ENCODE data around the gene LDLRAD4.
"Not testable (repeated sequence)": the region's sequence is repeated elsewhere in the genome, so short reads cannot be mapped to it uniquely, and the experiment has no call there.

Gene LDLRAD4

GRCh38 chr18:13253786-13254688 is 35.5 kb downstream of the LDLRAD4 start:
- DNase-seq: no peak

GRCh38 chr18:13254971-13255927 is 36.7 kb downstream of the LDLRAD4 start:
- DNase-seq: no peak

DNA sequence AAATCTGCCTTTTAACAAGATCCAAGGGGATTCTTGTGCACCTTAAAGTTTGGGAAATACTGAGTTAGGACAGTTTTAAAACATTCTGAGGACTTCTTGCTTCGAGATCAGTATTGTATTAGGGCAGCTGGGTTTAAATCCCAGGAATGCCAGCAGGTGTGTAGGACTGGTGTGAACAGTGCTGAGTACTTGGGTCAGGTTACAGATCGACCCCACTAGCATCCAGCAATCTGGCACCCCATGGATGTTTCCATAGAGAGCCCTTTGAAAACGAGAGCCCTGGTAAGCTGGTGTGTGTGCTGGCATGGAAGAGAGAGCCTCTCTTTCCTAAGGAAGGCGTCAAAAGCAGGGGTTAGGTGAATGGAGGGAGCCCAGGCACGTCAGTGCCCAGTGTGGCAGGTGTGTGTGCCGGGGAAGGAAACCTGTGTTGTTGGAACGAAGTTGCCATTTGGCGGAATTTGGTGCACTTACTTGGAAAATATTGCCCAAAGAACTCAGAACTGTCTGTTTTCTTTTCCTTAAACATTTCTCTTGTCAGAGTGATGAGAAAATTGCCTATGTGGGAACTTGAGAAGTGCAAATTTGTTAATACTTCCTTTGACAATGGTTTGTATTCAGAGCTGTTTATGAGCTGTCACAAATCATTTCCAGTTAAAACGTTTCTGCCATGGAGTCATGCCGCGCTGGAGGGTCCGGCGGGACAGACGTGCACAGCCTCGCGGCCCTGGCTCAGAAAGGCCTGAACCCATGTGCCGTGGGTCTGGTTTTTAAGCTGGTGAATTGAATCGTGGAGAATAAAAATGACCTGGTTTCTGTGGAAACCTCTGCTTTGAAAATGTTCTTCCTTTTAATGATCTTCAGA is 38.1 kb downstream of the LDLRAD4 start:
- DNase-seq: no peak

DNA sequence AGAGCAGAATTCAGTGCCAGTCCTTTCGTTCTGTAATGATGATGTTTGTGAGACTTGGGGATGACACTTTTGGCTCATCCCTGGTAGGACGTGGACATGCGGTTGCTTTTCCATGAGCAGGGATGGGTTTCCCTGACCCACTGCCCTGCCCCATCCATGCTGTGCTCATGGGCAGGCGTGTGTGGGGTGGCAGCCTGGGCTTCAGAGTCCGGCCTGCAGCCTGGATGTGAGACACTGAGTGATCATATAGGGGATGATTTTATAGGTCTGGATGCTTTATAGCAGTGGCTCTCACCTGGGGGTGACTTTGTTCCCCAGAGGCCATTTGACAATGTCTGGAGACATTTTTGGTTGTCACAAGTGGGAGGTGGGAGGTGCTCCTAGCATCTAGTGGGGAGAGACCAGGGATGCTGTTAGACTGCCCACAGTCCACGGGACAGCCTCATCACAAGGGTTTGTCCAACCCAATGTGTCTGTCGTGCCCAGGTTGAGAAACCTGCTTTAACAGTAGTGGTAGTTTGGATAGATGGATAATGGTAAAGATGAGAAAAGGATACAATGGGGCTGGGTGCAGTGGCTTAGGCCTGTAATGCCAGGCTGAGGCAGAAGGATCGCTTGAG is 38.9 kb downstream of the LDLRAD4 start:
- no peak for DNase-seq

- DNase-seq: no peak
These were observed 40.4 kb downstream of the LDLRAD4 start for GRCh38 chr18:13258921-13259320.

GRCh38 chr18:13259701-13260100 is 41.1 kb downstream of the LDLRAD4 start:
- no peak for DNase-seq

GRCh38 chr18:13260197-13260934 is 41.8 kb downstream of the LDLRAD4 start:
- DNase-seq: no peak

- no peak for DNase-seq
These were observed 42.5 kb downstream of the LDLRAD4 start for GRCh38 chr18:13260935-13261640.

DNA sequence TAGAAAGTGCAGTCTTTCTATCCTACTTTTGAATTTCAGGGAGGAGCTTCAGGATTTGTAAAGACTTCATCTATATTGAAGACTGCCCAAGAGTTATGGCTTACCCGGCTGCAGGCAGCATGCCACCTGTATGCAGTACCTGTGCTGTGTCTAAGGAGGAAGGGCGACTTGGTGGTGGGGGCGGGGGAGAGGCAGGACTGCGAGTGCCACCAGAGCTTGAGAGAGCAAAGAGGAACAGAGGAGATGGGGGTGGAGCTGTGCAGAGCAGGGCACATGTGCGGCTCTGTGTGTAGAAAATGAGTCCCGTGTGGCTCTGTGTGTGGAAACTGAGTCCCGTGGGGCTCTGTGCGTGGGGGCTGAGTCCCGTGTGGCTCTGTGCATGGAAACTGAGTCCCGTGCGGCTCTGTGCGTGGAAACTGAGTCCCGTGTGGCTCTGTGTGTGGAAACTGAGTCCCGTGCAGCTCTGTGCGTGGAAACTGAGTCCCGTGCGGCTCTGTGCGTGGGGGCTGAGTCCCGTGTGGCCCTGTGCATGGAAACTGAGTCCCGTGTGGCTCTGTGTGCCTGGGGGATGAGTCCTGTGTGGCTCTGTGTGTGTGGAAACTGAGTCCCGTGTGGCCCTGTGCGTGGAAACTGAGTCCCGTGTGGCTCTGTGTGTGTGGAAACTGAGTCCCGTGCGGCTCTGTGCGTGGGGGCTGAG is 43.2 kb downstream of the LDLRAD4 start:
- no peak for DNase-seq

- not testable (repeated sequence) for DNase-seq
These were observed 43.8 kb downstream of the LDLRAD4 start for GRCh38 chr18:13262358-13262680.

- DNase-seq: no peak
These were observed 44.5 kb downstream of the LDLRAD4 start for GRCh38 chr18:13262839-13263691.

- no peak for DNase-seq
These were observed 45.8 kb downstream of the LDLRAD4 start for GRCh38 chr18:13264091-13265007.

- DNase-seq: no peak
These were observed 46.7 kb downstream of the LDLRAD4 start for GRCh38 chr18:13265008-13265910.

DNA sequence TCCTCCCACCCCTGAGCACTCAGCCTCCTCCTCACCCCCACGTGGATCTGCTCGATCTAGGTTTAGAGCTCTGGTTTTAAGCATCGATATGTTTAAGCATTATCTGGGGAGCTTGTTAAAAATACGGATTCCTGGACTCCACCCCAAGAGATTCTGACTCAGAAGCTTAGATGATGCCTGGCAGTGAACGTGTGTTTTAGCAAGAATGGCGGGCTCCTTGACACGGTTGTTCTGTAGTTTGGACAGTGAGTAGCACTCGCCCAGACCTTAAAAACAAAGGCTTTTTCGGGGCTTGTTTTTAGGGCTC is 47.3 kb downstream of the LDLRAD4 start:
- DNase-seq: no peak

GRCh38 chr18:13266218-13267100 is 47.9 kb downstream of the LDLRAD4 start:
- no peak for DNase-seq

GRCh38 chr18:13267431-13267873 is 48.9 kb downstream of the LDLRAD4 start:
- no peak for DNase-seq

Data from activated CD4-positive, alpha-beta T cell treated with anti-CD3 and anti-CD28 coated beads, Interleukin-2, amount 50 U/mL, for 1 hour (primary cell).